Gastroesophageal sphincter (tissue), 4 donors: ENCODE data around the gene PIP5KL1. TPM values are rescaled to one million over a fixed set of nuclear protein-coding genes. Genes with fewer than 3 reads are reported as not detected.
A peak's percentile ranks its signal among the peaks of the same experiment; 100 is the strongest.

Experiments
- ATAC-seq: fragments of 150-250 bp; one replicate; pipeline ENCODE4 v1.9.1; 2016; ENCODE audit warnings: mild to moderate bottlenecking, moderate library complexity
- H3K27ac ChIP-seq, 4 donors: fragments of 200-600 bp; sonication (generic) in 3 of 4; 1 replicate in 3 of 4; 2 replicates in 1 of 4; pipeline ENCODE4 v1.5.1; 2016 to 2019
- H3K27me3 ChIP-seq: fragments of 200-600 bp; sonication (generic); one replicate; pipeline ENCODE4 v1.5.1; 2019
- H3K36me3 ChIP-seq, 2 donors: fragments of 200-600 bp; sonication (generic); one replicate each; pipeline ENCODE4 v1.5.1; 2019; ENCODE audit warnings: control low read depth in 1 of 2
- H3K4me1 ChIP-seq, 3 donors: fragments of 200-600 bp; sonication (generic); 1 replicate in 2 of 3; 2 replicates in 1 of 3; pipeline ENCODE4 v1.5.1; 2016 to 2019; ENCODE audit warnings: control low read depth in 2 of 3
- H3K4me3 ChIP-seq, 2 donors: fragments of 200-600 bp; sonication (generic); one replicate each; pipeline ENCODE4 v1.5.1; 2019; ENCODE audit warnings: mild to moderate bottlenecking in 1 of 2, moderate library complexity in 1 of 2
- H3K9me3 ChIP-seq, 3 donors: fragments of 200-600 bp; sonication (generic); one replicate each; pipeline ENCODE4 v1.5.1; 2017 to 2019; ENCODE audit warnings: control low read depth in 2 of 3
- CTCF ChIP-seq, 4 experiments: fragments of 200-600 bp in 2 of 4; fragments of 450-650 bp in 2 of 4; sonication (generic) in 1 of 4; IDR thresholded peaks; one replicate each; pipeline ENCODE4 v1.5.1; 2017 to 2019; ENCODE audit warnings: antibody characterized with exemption in 4 of 4, mild to moderate bottlenecking in 2 of 4, moderate library complexity in 2 of 4
- EP300 ChIP-seq: sonication (generic); formaldehyde crosslinking; IDR thresholded peaks from one replicate; pipeline ENCODE4 v1.6.1; 2017; ENCODE audit warnings: antibody characterized with exemption, mild to moderate bottlenecking
- POLR2A ChIP-seq, 2 donors: fragments of 450-650 bp; IDR thresholded peaks; one replicate each; pipeline ENCODE4 v1.6.1; 2017; ENCODE audit warnings: antibody characterized with exemption in 2 of 2, mild to moderate bottlenecking in 2 of 2, moderate library complexity in 1 of 2
- POLR2AphosphoS5 ChIP-seq: sonication (generic); formaldehyde crosslinking; IDR thresholded peaks from one replicate; pipeline ENCODE4 v1.6.1; 2017; ENCODE audit warnings: antibody characterized with exemption
- WGBS, 2 donors: methylation state at CpG; one replicate each; pipeline ENCODE4 v1.1.5; 2018; ENCODE audit warnings: low coverage in 1 of 2; 5-methylcytosine and 5-hydroxymethylcytosine counted together
- total RNA-seq, 4 donors: library from RNA; depleted of rRNA; stranded (reverse); fragments of >200 nt; gene quantifications; one replicate each; pipeline ENCODE4 v1.1.0, GENCODE V29; 2016

The PIP5KL1 gene
- total RNA-seq, 4 donors from 2014 or later = 0.66 to 3.4 (median 3.1) TPM; not detected in 1

GRCh38 chr9:127927201-127927987, 3.2 kb downstream of the PIP5KL1 start:
- H3K4me3 ChIP-seq = peak overlapping the region in 1 of 2 donors; percentile 27
- no peak for TF ChIP-seq POLR2A (IDR thresholded peaks at IDR 0.05)
- WGBS, 2 donors = 7% methylated on average over 3 of the region's 56 CpGs; no CpG with 5 or more reads in 1 of the 2 donors
- H3K36me3 ChIP-seq = no peaks in the 10 kb centered on the region
- peaks cover 71% of the 10 kb centered on the region for H3K27me3 ChIP-seq
- no peak overlapping the region for H3K27ac ChIP-seq
- no peaks in the 10 kb centered on the region for H3K9me3 ChIP-seq
- ATAC-seq = no peak
- H3K4me1 ChIP-seq = peaks cover 0 to 43% (median 26%) of the 10 kb centered on the region in 3 donors

DNA sequence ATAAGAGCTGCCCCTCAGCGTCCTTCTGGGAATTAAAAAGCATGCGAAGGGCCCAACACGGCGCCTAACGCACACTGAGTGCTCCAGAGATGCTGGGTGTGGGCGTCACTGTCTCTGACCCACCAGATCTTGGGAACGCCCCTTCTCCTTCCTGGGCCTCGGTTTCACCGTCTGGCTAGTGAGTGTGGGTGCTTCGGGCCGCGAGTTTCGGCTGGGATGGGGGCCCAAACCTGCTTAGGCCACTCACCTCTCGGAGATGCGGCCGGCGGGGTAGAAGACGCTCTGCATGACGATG, 3.7 kb downstream of the PIP5KL1 start:
- no peak for TF ChIP-seq EP300
- Histone ChIP-seq H3K27ac (no peak overlapping the region), H3K36me3 (no peaks in the 10 kb centered on the region), H3K9me3 (no peaks in the 10 kb centered on the region), H3K4me1 (peaks cover 0 to 47% (median 26%) of the 10 kb centered on the region in 3 donors), H3K27me3 (peaks cover 74% of the 10 kb centered on the region), H3K4me3 (peak overlapping the region in 1 of 2 donors; percentile 27)
- ATAC-seq = no peak
- no CpG with 5 or more reads among the region's 19 CpGs for WGBS, 2 donors

DNA sequence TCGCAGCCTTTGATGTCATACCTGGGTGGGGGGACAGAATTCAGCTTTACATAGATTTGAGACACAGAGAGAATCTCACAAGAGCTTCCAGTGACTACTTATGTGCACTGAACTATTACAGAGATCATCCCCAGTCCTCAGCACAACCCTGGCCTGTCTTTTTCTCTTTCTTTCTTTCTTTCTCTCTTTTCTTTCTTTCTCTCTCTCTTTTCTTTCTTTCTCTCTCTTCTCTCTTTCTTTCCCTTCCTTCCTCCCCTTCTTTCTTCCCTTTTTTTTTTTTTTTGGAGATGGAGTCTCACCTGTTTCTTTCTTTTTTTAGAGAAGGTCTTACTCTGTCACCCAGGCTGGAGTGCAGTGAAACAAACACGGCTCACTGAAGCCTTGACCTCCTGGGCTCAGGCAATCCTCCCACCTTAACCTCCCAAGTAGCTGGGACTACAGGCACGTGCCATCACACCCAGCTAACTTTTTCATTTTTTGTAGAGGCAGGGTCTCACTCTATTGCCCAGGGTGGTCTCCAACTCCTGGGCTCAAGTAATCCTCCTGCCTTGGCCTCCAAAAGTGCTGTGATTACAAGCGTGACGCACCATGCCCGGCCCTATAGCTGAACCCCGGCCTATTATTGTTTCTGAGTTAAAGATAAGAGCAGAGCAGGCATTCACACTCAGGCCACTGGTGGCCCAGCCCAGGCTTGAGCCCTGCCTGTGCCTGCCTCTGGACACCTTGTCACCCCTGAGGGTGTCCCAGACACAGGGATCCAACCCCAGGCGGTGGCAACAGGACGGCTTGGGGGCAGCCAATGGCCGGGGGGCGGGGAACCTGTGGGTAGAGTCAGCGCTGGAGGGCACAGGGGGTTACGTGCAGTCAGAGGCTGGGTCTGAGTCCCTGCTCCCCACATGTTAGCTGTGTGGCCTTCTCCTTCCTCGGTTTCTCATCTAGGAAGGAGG, 4.3 kb downstream of the PIP5KL1 start:
- Histone ChIP-seq H3K4me3 (no peak overlapping the region), H3K27me3 (peaks cover 77% of the 10 kb centered on the region), H3K36me3 (no peaks in the 10 kb centered on the region), H3K4me1 (peaks cover 0 to 48% (median 22%) of the 10 kb centered on the region in 3 donors), H3K27ac (no peak overlapping the region), H3K9me3 (no peaks in the 10 kb centered on the region)
- WGBS, 2 donors = 88% methylated on average over 5 of the region's 14 CpGs; no CpG with 5 or more reads in 1 of the 2 donors
- no peak for ATAC-seq
- TF ChIP-seq POLR2AphosphoS5 (no peak), CTCF (IDR thresholded peaks at IDR 0.05) (no peak), EP300 (no peak), POLR2A (IDR thresholded peaks at IDR 0.05) (no peak)

- ATAC-seq = no peak
- Histone ChIP-seq H3K27me3 (peaks cover 71% of the 10 kb centered on the region), H3K4me3 (no peak overlapping the region), H3K4me1 (peaks cover 0 to 42% (median 13%) of the 10 kb centered on the region in 3 donors), H3K36me3 (no peaks in the 10 kb centered on the region), H3K27ac (no peak overlapping the region), H3K9me3 (no peaks in the 10 kb centered on the region)
- no peak for TF ChIP-seq POLR2A (IDR thresholded peaks at IDR 0.05)
- TF ChIP-seq EP300 = no peak
- no peak for TF ChIP-seq CTCF (IDR thresholded peaks at IDR 0.05)
- no peak for TF ChIP-seq POLR2AphosphoS5
- 83 to 86% methylated on average over 8 to 12 of the region's 22 CpGs for WGBS, 2 donors
Observed at GRCh38 chr9:127924736-127925444, 5.7 kb downstream of the PIP5KL1 start.

- ATAC-seq = no peak
- Histone ChIP-seq H3K9me3 (no peaks in the 10 kb centered on the region), H3K4me3 (no peak overlapping the region), H3K27ac (no peak overlapping the region), H3K27me3 (peaks cover 59% of the 10 kb centered on the region), H3K4me1 (peaks cover 0 to 52% (median 17%) of the 10 kb centered on the region in 3 donors), H3K36me3 (no peaks in the 10 kb centered on the region)
- WGBS, 2 donors = 65 to 88% methylated on average over 4 to 6 of the region's 8 CpGs
- TF ChIP-seq CTCF (IDR thresholded peaks at IDR 0.05) = no peak
- TF ChIP-seq EP300 = no peak
- no peak for TF ChIP-seq POLR2AphosphoS5
- TF ChIP-seq POLR2A (IDR thresholded peaks at IDR 0.05) = no peak
Observed at GRCh38 chr9:127923771-127924170, 6.8 kb downstream of the PIP5KL1 start.
